ENCODE measurements around the gene BAHD1. TPM values are rescaled to one million over a fixed set of nuclear protein-coding genes. Genes with fewer than 3 reads are reported as not detected.

Gene BAHD1
- total and polyA plus RNA-seq, 2 donors (not counting 3 experiments of a cell fraction or from before 2014, with no cell fraction given) = 6.3 to 19.1 TPM

Other genes starting within 250 kb of the BAHD1 start
- gene PAK6, start 201.9 kb upstream of the BAHD1 start, total RNA-seq = not detected in 2 replicates
- gene PAK6, start 201.9 kb upstream of the BAHD1 start, polyA plus RNA-seq = not detected in 2 replicates
- gene ANKRD63, start 157.9 kb upstream of the BAHD1 start, total RNA-seq = not detected in 2 replicates
- gene ANKRD63, start 157.9 kb upstream of the BAHD1 start, polyA plus RNA-seq = not detected in 2 replicates
- 1.5 and 4.3 TPM in 2 replicates for gene PLCB2, start 133.0 kb upstream of the BAHD1 start, total RNA-seq
- 1.6 and 1.9 TPM in 2 replicates for gene PLCB2, start 133.0 kb upstream of the BAHD1 start, polyA plus RNA-seq
- 23.6 and 24.1 TPM in 2 replicates for gene INAFM2, start 117.3 kb upstream of the BAHD1 start, total RNA-seq
- 9.4 and 10.4 TPM in 2 replicates for gene INAFM2, start 117.3 kb upstream of the BAHD1 start, polyA plus RNA-seq
- gene CCDC9B, start 100.0 kb upstream of the BAHD1 start, total RNA-seq = 46.0 and 47.3 TPM in 2 replicates
- gene CCDC9B, start 100.0 kb upstream of the BAHD1 start, polyA plus RNA-seq = 4.8 and 7.6 TPM in 2 replicates
- not detected in 2 replicates for gene PHGR1, start 89.9 kb upstream of the BAHD1 start, total RNA-seq
- not detected in 2 replicates for gene PHGR1, start 89.9 kb upstream of the BAHD1 start, polyA plus RNA-seq
- gene DISP2, start 82.7 kb upstream of the BAHD1 start, total RNA-seq = 0.65 and 1.2 TPM in 2 replicates
- 0.10 and 0.24 TPM in 2 replicates for gene DISP2, start 82.7 kb upstream of the BAHD1 start, polyA plus RNA-seq
- 54.9 and 61.4 TPM in 2 replicates for gene KNSTRN, start 58.2 kb upstream of the BAHD1 start, total RNA-seq
- gene KNSTRN, start 58.2 kb upstream of the BAHD1 start, polyA plus RNA-seq = 19.1 and 24.4 TPM in 2 replicates
- gene IVD, start 35.2 kb upstream of the BAHD1 start, total RNA-seq = 62.5 and 64.3 TPM in 2 replicates
- 33.6 and 34.1 TPM in 2 replicates for gene IVD, start 35.2 kb upstream of the BAHD1 start, polyA plus RNA-seq
- 45.9 and 49.2 TPM in 2 replicates for gene CHST14, start 30.0 kb downstream of the BAHD1 start, total RNA-seq
- gene CHST14, start 30.0 kb downstream of the BAHD1 start, polyA plus RNA-seq = 35.1 and 38.3 TPM in 2 replicates
- 22.9 and 28.8 TPM in 2 replicates for gene CCDC32, start 124.1 kb downstream of the BAHD1 start, total RNA-seq
- gene CCDC32, start 124.1 kb downstream of the BAHD1 start, polyA plus RNA-seq = 12.0 and 24.0 TPM in 2 replicates
- gene RPUSD2, start 128.3 kb downstream of the BAHD1 start, total RNA-seq = 10.6 and 11.4 TPM in 2 replicates
- 7.0 and 7.8 TPM in 2 replicates for gene RPUSD2, start 128.3 kb downstream of the BAHD1 start, polyA plus RNA-seq
- gene KNL1, start 153.3 kb downstream of the BAHD1 start, total RNA-seq = 31.8 and 33.8 TPM in 2 replicates
- gene KNL1, start 153.3 kb downstream of the BAHD1 start, polyA plus RNA-seq = 3.7 and 4.0 TPM in 2 replicates